Middle frontal gyrus (tissue), 1 donor: Measurements from ENCODE around the gene RBBP8.

Experiments
- DNase-seq: peaks from one replicate; pipeline ENCODE4 v3.0.0-alpha.2; 2015; ENCODE audit warnings: low spot score; ENCODE audit errors: extremely low spot score

Gene RBBP8

GRCh38 chr18:23059541-23060465 lies 126.7 kb downstream of the RBBP8 start:
- DNase-seq: no peak

GRCh38 chr18:23062011-23062410 lies 128.9 kb downstream of the RBBP8 start:
- DNase-seq: no peak

- no peak for DNase-seq
Measured at GRCh38 chr18:23063502-23063901, 130.4 kb downstream of the RBBP8 start.

- no peak for DNase-seq
Measured at GRCh38 chr18:23065234-23065806, 132.2 kb downstream of the RBBP8 start.

GRCh38 chr18:23066060-23066459 lies 132.9 kb downstream of the RBBP8 start:
- DNase-seq: no peak

GRCh38 chr18:23066504-23067039 lies 133.4 kb downstream of the RBBP8 start:
- DNase-seq: no peak

GRCh38 chr18:23067236-23067635 lies 134.1 kb downstream of the RBBP8 start:
- DNase-seq: no peak

GRCh38 chr18:23068011-23068410 lies 134.9 kb downstream of the RBBP8 start:
- no peak for DNase-seq

- DNase-seq: no peak
Measured at GRCh38 chr18:23068570-23069310, 135.6 kb downstream of the RBBP8 start.

GRCh38 chr18:23069481-23069880 lies 136.4 kb downstream of the RBBP8 start:
- no peak for DNase-seq

GRCh38 chr18:23069898-23070297 lies 136.8 kb downstream of the RBBP8 start:
- no peak for DNase-seq

GRCh38 chr18:23071285-23071684 lies 138.2 kb downstream of the RBBP8 start:
- DNase-seq: no peak

- no peak for DNase-seq
Measured at GRCh38 chr18:23072079-23072478, 139.0 kb downstream of the RBBP8 start.

- DNase-seq: no peak
Measured at GRCh38 chr18:23073996-23074606, 141.0 kb downstream of the RBBP8 start.
